Brain microvascular endothelial cell (primary cell): ENCODE measurements around the gene MPEG1.

Experiments used
- DNase-seq: peaks from one replicate; pipeline ENCODE4 v3.0.0-alpha.2; 2020
- H3K27ac ChIP-seq: fragments of 250-450 bp; sonication (Bioruptor Pico); 2 replicates; pipeline ENCODE4 v1.5.1; 2020; ENCODE audit warnings: mild to moderate bottlenecking, moderate library complexity
- H3K27me3 ChIP-seq: fragments of 250-450 bp; sonication (Bioruptor Pico); replicated peaks from 2 replicates; pipeline ENCODE4 v1.5.1; 2020; ENCODE audit warnings: mild to moderate bottlenecking
- H3K36me3 ChIP-seq: fragments of 250-450 bp; sonication (Bioruptor Pico); replicated peaks from 2 replicates; pipeline ENCODE4 v1.5.1; 2020; ENCODE audit warnings: mild to moderate bottlenecking
- H3K4me3 ChIP-seq: 2 replicates; pipeline ENCODE4 v1.5.1; 2011; ENCODE audit warnings: low read depth, mild to moderate bottlenecking, control low read depth, low read length, moderate library complexity
- CTCF ChIP-seq: IDR thresholded peaks from 2 replicates; pipeline ENCODE4 v1.5.1; 2011; ENCODE audit warnings: low read depth, mild to moderate bottlenecking, moderate library complexity, low read length, control low read depth, inconsistent platforms; ENCODE audit errors: missing control alignments
- in situ Hi-C: cut with HindIII; loops from 2 replicates; pipeline ENCODE4 v1.10.0; 2017; ENCODE audit warnings: low sequenced_read_pairs, low pct_ligation_motif_present

MPEG1 gene

GRCh38 chr11:59176330-59176729 lies 36.4 kb downstream of the MPEG1 start:
- in situ Hi-C loops: no loop called here
- H3K27me3 ChIP-seq: peaks cover 10% of the 10 kb centered on the region
- no peak overlapping the region for H3K27ac ChIP-seq
- DNase-seq: no peak
- H3K36me3 ChIP-seq: no peaks in the 10 kb centered on the region
- H3K4me3 ChIP-seq: no peak overlapping the region
- no peak for TF ChIP-seq CTCF

GRCh38 chr11:59175091-59175501 lies 37.6 kb downstream of the MPEG1 start:
- DNase-seq: no peak
- no peak overlapping the region for H3K4me3 ChIP-seq
- no peak for TF ChIP-seq CTCF
- no peak overlapping the region for H3K27ac ChIP-seq
- in situ Hi-C loops: no loop called here
- no peaks in the 10 kb centered on the region for H3K36me3 ChIP-seq
- peaks cover 10% of the 10 kb centered on the region for H3K27me3 ChIP-seq

- Histone ChIP-seq H3K36me3 (no peaks in the 10 kb centered on the region), H3K4me3 (no peak overlapping the region), H3K27me3 (peaks cover 10% of the 10 kb centered on the region), H3K27ac (no peak overlapping the region)
- no peak for DNase-seq
- in situ Hi-C loops: no loop called here
- TF ChIP-seq CTCF: no peak
Measured at GRCh38 chr11:59174664-59175033, 38.1 kb downstream of the MPEG1 start.

GRCh38 chr11:59173964-59174663 lies 38.6 kb downstream of the MPEG1 start:
- H3K4me3 ChIP-seq: peak overlapping the region; percentile 50

GRCh38 chr11:59173080-59173963 lies 39.4 kb downstream of the MPEG1 start:
- in situ Hi-C loops: no loop called here
- Histone ChIP-seq H3K27me3 (peaks cover 10% of the 10 kb centered on the region), H3K27ac (no peak overlapping the region), H3K4me3 (peak overlapping the region; percentile 50), H3K36me3 (no peaks in the 10 kb centered on the region)
- TF ChIP-seq CTCF: no peak
- DNase-seq: no peak

More at GRCh38 chr11:59173964-59174663, 38.6 kb downstream of the MPEG1 start:
- H3K27ac ChIP-seq: no peak overlapping the region
- no peaks in the 10 kb centered on the region for H3K36me3 ChIP-seq
- in situ Hi-C loops: no loop called here
- DNase-seq: no peak
- TF ChIP-seq CTCF: no peak
- peaks cover 10% of the 10 kb centered on the region for H3K27me3 ChIP-seq
